Activated T-cell treated with anti-CD3 and anti-CD28 coated beads, Interleukin-2, amount 50 U/mL, for 24 hours (primary cell): ENCODE data around the gene VCPKMT.

Experiments
- DNase-seq: peaks from one replicate; pipeline ENCODE4 v3.0.0-alpha.2; 2020
- H3K27ac Mint-ChIP-seq: 2 replicates; pipeline ENCODE4 v1.8.0; 2020; ENCODE audit warnings: mild to moderate bottlenecking, mixed read lengths
- H3K27me3 Mint-ChIP-seq: 2 replicates; pipeline ENCODE4 v1.8.0; 2020; ENCODE audit warnings: mixed read lengths
- H3K36me3 Mint-ChIP-seq: 2 replicates; pipeline ENCODE4 v1.8.0; 2020; ENCODE audit warnings: low read depth, mixed read lengths
- H3K4me1 Mint-ChIP-seq: 2 replicates; pipeline ENCODE4 v1.8.0; 2020; ENCODE audit warnings: low read depth, mixed read lengths
- H3K4me3 Mint-ChIP-seq: 2 replicates; pipeline ENCODE4 v1.8.0; 2020; ENCODE audit warnings: mild to moderate bottlenecking, moderate library complexity, mixed read lengths
- H3K9me3 Mint-ChIP-seq: 2 replicates; pipeline ENCODE4 v1.8.0; 2020; ENCODE audit warnings: mixed read lengths

VCPKMT gene

DNA sequence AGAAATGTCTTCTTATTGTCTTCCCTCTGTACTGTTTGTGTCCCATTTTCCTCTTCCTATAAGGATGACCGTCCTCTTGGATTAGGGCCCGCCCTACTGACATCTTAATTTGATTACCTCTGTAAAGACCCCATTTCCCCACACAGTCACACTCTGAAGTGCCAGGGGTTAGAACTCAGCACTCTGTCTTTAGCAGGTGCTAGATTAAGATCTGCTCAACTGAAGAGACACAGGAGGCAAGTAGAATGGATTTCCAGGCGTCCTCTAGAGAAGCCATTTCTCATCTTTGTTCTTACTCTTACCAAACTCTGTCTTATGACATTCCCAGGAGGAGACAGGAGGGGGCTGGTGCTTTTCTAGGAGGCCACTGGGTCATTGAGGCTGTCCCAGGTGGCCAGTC is 50.8 kb downstream of the VCPKMT start:
- Mint-ChIP-seq H3K4me1 (peaks cover 88% of the 10 kb centered on the region), H3K27me3 (no peaks in the 10 kb centered on the region), H3K9me3 (peaks cover 2% of the 10 kb centered on the region), H3K27ac (peak overlapping the region; percentile 99), H3K4me3 (peak overlapping the region; percentile 5), H3K36me3 (peaks cover 16% of the 10 kb centered on the region)
- DNase-seq = peak; percentile 29

- no peaks in the 10 kb centered on the region for H3K27me3 Mint-ChIP-seq
- H3K36me3 Mint-ChIP-seq = peaks cover 17% of the 10 kb centered on the region
- peaks cover 2% of the 10 kb centered on the region for H3K9me3 Mint-ChIP-seq
- no peak for DNase-seq
- peaks cover 88% of the 10 kb centered on the region for H3K4me1 Mint-ChIP-seq
- H3K27ac Mint-ChIP-seq = peak overlapping the region; percentile 99
- H3K4me3 Mint-ChIP-seq = peak overlapping the region; percentile 51
Measured at GRCh38 chr14:50064993-50065392, 51.4 kb downstream of the VCPKMT start.

- DNase-seq = peak; percentile 39
- Mint-ChIP-seq H3K9me3 (peaks cover 2% of the 10 kb centered on the region), H3K4me3 (no peak overlapping the region), H3K27me3 (no peaks in the 10 kb centered on the region), H3K36me3 (peaks cover 17% of the 10 kb centered on the region), H3K27ac (peak overlapping the region; percentile 99), H3K4me1 (peaks cover 90% of the 10 kb centered on the region)
Measured at GRCh38 chr14:50063876-50064420, 52.4 kb downstream of the VCPKMT start.

DNA sequence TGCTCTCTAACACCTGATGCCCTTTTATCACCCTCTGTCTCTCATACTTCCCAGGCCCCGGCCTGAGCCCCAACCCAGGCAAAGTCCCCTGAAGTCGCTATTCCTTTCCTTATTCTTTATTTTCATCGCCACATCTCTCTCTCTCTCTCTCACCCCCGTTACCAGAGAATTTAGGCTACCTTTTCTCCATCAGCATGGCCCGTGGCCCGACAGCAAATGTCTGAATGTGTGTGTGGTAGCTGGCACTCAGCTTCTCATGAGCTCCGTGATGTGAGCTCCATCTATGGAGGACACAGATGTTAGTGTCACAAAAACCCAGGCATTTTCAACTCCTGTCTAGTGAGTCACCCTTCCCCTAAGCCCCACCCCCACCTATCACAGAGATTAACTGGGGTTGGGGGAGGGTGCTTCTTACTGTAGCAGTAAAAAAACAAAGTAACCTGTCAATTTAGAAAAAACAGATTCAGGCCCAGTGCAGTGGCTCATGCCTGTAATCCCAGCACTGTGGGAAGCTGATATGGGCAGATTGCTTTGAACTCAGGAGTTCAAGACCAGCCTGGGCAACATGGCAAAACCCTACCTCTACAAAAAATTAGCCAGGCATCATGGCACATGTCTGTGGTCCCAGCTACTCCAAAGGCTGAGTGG is 53.8 kb downstream of the VCPKMT start:
- peak overlapping the region; percentile 99 for H3K27ac Mint-ChIP-seq
- peaks cover 12% of the 10 kb centered on the region for H3K36me3 Mint-ChIP-seq
- no peaks in the 10 kb centered on the region for H3K9me3 Mint-ChIP-seq
- H3K4me3 Mint-ChIP-seq = peak overlapping the region; percentile 84
- peaks cover 90% of the 10 kb centered on the region for H3K4me1 Mint-ChIP-seq
- no peaks in the 10 kb centered on the region for H3K27me3 Mint-ChIP-seq
- DNase-seq = peak; percentile 80

- Mint-ChIP-seq H3K4me3 (peak overlapping the region; percentile 84), H3K36me3 (peaks cover 11% of the 10 kb centered on the region), H3K27me3 (no peaks in the 10 kb centered on the region), H3K27ac (peak overlapping the region; percentile 99), H3K4me1 (peaks cover 90% of the 10 kb centered on the region), H3K9me3 (no peaks in the 10 kb centered on the region)
- DNase-seq = peak; percentile 76
Measured at GRCh38 chr14:50061664-50062437, 54.5 kb downstream of the VCPKMT start.

GRCh38 chr14:50060871-50061663 is 55.3 kb downstream of the VCPKMT start:
- Mint-ChIP-seq H3K9me3 (no peaks in the 10 kb centered on the region), H3K36me3 (peaks cover 11% of the 10 kb centered on the region), H3K27me3 (no peaks in the 10 kb centered on the region), H3K4me1 (peaks cover 88% of the 10 kb centered on the region), H3K27ac (peak overlapping the region; percentile 99), H3K4me3 (peak overlapping the region; percentile 84)
- peak; percentile 70 for DNase-seq

- no peak overlapping the region for H3K4me3 Mint-ChIP-seq
- peak; percentile 34 for DNase-seq
- H3K36me3 Mint-ChIP-seq = peaks cover 11% of the 10 kb centered on the region
- peak overlapping the region; percentile 99 for H3K27ac Mint-ChIP-seq
- no peaks in the 10 kb centered on the region for H3K27me3 Mint-ChIP-seq
- H3K9me3 Mint-ChIP-seq = no peaks in the 10 kb centered on the region
- H3K4me1 Mint-ChIP-seq = peaks cover 79% of the 10 kb centered on the region
Measured at GRCh38 chr14:50059763-50060616, 56.4 kb downstream of the VCPKMT start.
